Keratinocyte (primary cell): ENCODE results near the gene POLK. TPM values are rescaled to one million over a fixed set of nuclear protein-coding genes. Genes with fewer than 3 reads are reported as not detected.

Experiments used
- DNase-seq: peaks from one replicate; pipeline ENCODE4 v3.0.0-alpha.2; 2011; ENCODE audit warnings: low read depth, missing footprints, low spot score
- FAIRE-seq: peaks from 2 replicates; lab custom pipeline; 2011; peaks lifted over from hg19 to GRCh38; lab: Jason Lieb, UNC
- H2AFZ ChIP-seq: 2 replicates; pipeline ENCODE4 v1.6.0; 2012; ENCODE audit warnings: low read length, control low read depth, inconsistent platforms; ENCODE audit not compliant: control insufficient read depth
- H3K27ac ChIP-seq: 2 replicates; pipeline ENCODE4 v1.5.1; 2011; ENCODE audit warnings: low read length; ENCODE audit not compliant: control insufficient read depth, insufficient read depth
- H3K27me3 ChIP-seq: 3 replicates; pipeline ENCODE4 v1.6.0; 2011; ENCODE audit warnings: low read length; ENCODE audit not compliant: control insufficient read depth, insufficient read depth; ENCODE audit errors: extremely low read depth
- H3K36me3 ChIP-seq, 2 experiments: 2 replicates in 1 of 2; 3 replicates in 1 of 2; pipeline ENCODE4 v1.5.1; 2011; ENCODE audit warnings: low read length in 2 of 2, mild to moderate bottlenecking in 1 of 2; ENCODE audit not compliant: control insufficient read depth in 2 of 2, insufficient read depth in 2 of 2; ENCODE audit errors: extremely low read depth in 1 of 2
- H3K4me1 ChIP-seq: 3 replicates; pipeline ENCODE4 v1.5.1; 2011; ENCODE audit warnings: low read length; ENCODE audit not compliant: control insufficient read depth, insufficient read depth; ENCODE audit errors: extremely low read depth
- H3K4me2 ChIP-seq: 3 replicates; pipeline ENCODE4 v1.6.0; 2011; ENCODE audit warnings: low read depth, low read length; ENCODE audit not compliant: control insufficient read depth, insufficient read depth; ENCODE audit errors: extremely low read depth
- H3K4me3 ChIP-seq, 3 experiments: fragments of 200-600 bp in 1 of 3; sonication (generic) in 1 of 3; 2 replicates in 2 of 3; 3 replicates in 1 of 3; pipeline ENCODE4 v1.5.1; 2011 to 2016; ENCODE audit warnings: low read length in 3 of 3, mild to moderate bottlenecking in 3 of 3, control low read depth in 2 of 3, inconsistent platforms in 1 of 3, low read depth in 1 of 3, mixed read lengths in 1 of 3, mixed run types in 1 of 3, moderate library complexity in 1 of 3; ENCODE audit not compliant: control insufficient read depth in 2 of 3, insufficient read depth in 2 of 3; ENCODE audit errors: extremely low read depth in 1 of 3
- H3K79me2 ChIP-seq: 2 replicates; pipeline ENCODE4 v1.6.0; 2012; ENCODE audit warnings: low read length; ENCODE audit not compliant: control insufficient read depth, insufficient read depth
- H3K9ac ChIP-seq: 3 replicates; pipeline ENCODE4 v1.6.0; 2011; ENCODE audit warnings: low read length; ENCODE audit not compliant: control insufficient read depth, insufficient read depth; ENCODE audit errors: extremely low read depth
- H3K9me1 ChIP-seq: 3 replicates; pipeline ENCODE4 v1.6.0; 2011; ENCODE audit warnings: low read length; ENCODE audit not compliant: control insufficient read depth, insufficient read depth; ENCODE audit errors: extremely low read depth
- H3K9me3 ChIP-seq: 2 replicates; pipeline ENCODE4 v1.5.1; 2012; ENCODE audit warnings: low read depth, low read length; ENCODE audit not compliant: control insufficient read depth
- H4K20me1 ChIP-seq: 3 replicates; pipeline ENCODE4 v1.6.0; 2011; ENCODE audit warnings: low read length; ENCODE audit not compliant: control insufficient read depth, insufficient read depth; ENCODE audit errors: extremely low read depth
- CTCF ChIP-seq, 3 experiments: IDR thresholded peaks in 1 of 3; conservative IDR thresholded peaks in 1 of 3; optimal IDR thresholded peaks in 1 of 3; 2 replicates in 2 of 3; 3 replicates in 1 of 3; pipeline versions ENCODE3 to v1.5.1; 2011; ENCODE audit warnings: low read length in 3 of 3, mild to moderate bottlenecking in 3 of 3, moderate library complexity in 2 of 3, control low read depth in 1 of 3, inconsistent platforms in 1 of 3; ENCODE audit not compliant: insufficient read depth in 2 of 3; ENCODE audit errors: extremely low read depth in 1 of 3
- EZH2 ChIP-seq: IDR thresholded peaks from one replicate; pipeline ENCODE4 v1.6.1; 2012; ENCODE audit warnings: inconsistent platforms, mild to moderate bottlenecking, low read length, moderate library complexity
- dilution Hi-C: fragments of 300-500 bp; cut with MboI; formaldehyde crosslinking; loops from one replicate; pipeline ENCODE4 v1.7.0; 2020; ENCODE audit warnings: low sequenced_read_pairs; ENCODE audit not compliant: extremely low pct_ligation_motif_present
- polyA plus RNA-seq, 5 experiments: library from polyadenylated mRNA; depleted of rRNA in 3 of 5; stranded (reverse) in 3 of 5; stranded (forward) in 1 of 5; unstranded in 1 of 5; fragments of >200 nt; gene quantifications; 1 replicate in 1 of 5; 2 replicates in 3 of 5; 3 replicates in 1 of 5; pipeline versions ENCODE4 v1.2.1 to v1.2.3, GENCODE V29; 2011 to 2012; ENCODE audit warnings: missing spikeins in 2 of 5, low read depth in 1 of 5, low replicate concordance in 1 of 5

Gene POLK
- polyA plus RNA-seq, 1 donor (not counting 4 experiments of a cell fraction or from before 2014, with no cell fraction given), result 25.8 TPM

- FAIRE-seq (no peak), DNase-seq (no peak)
- H3K4me3 ChIP-seq, result no peak overlapping the region
- H3K79me2 ChIP-seq, result no peaks in the 10 kb centered on the region
- no peaks in the 10 kb centered on the region for H3K36me3 ChIP-seq
- no peak overlapping the region for H3K9ac ChIP-seq
- no peaks in the 10 kb centered on the region for H4K20me1 ChIP-seq
- TF ChIP-seq CTCF (optimal IDR thresholded peaks at IDR 0.05 in 1 of 3, IDR thresholded peaks at IDR 0.05 in 1 of 3, conservative IDR thresholded peaks at IDR 0.05 in 1 of 3; ENCODE audit: extremely low read depth in 1 of 3, insufficient read depth in 2 of 3, low read length in 3 of 3) (no peak), EZH2 (no peak)
- peaks cover 22% of the 10 kb centered on the region for H3K4me1 ChIP-seq
- H3K9me3 ChIP-seq, result no peaks in the 10 kb centered on the region
- H3K4me2 ChIP-seq, result no peak overlapping the region
- no peak overlapping the region for H3K27ac ChIP-seq
- no peaks in the 10 kb centered on the region for H3K9me1 ChIP-seq
- dilution Hi-C loops, result no loop called here
- no peaks in the 10 kb centered on the region for H3K27me3 ChIP-seq
- H2AFZ ChIP-seq, result no peak overlapping the region
Measured at GRCh38 chr5:75626959-75627358, 115.3 kb downstream of the POLK start.

- Histone ChIP-seq H2AFZ (no peak overlapping the region), H3K27me3 (no peaks in the 10 kb centered on the region), H3K27ac (no peak overlapping the region), H3K79me2 (no peaks in the 10 kb centered on the region), H4K20me1 (no peaks in the 10 kb centered on the region), H3K36me3 (no peaks in the 10 kb centered on the region), H3K4me3 (no peak overlapping the region), H3K4me1 (peaks cover 15% of the 10 kb centered on the region), H3K4me2 (no peak overlapping the region), H3K9me3 (no peaks in the 10 kb centered on the region), H3K9ac (no peak overlapping the region), H3K9me1 (no peaks in the 10 kb centered on the region)
- dilution Hi-C loops, result no loop called here
- TF ChIP-seq CTCF (optimal IDR thresholded peaks at IDR 0.05 in 1 of 3, IDR thresholded peaks at IDR 0.05 in 1 of 3, conservative IDR thresholded peaks at IDR 0.05 in 1 of 3; ENCODE audit: extremely low read depth in 1 of 3, insufficient read depth in 2 of 3, low read length in 3 of 3) (no peak), EZH2 (no peak)
- no peak for DNase-seq
- FAIRE-seq, result no peak
Measured at GRCh38 chr5:75627801-75628200, 116.1 kb downstream of the POLK start.
